Gastrocnemius medialis (tissue), 4 donors: Measurements from ENCODE around the gene CCDC57. TPM values are rescaled to one million over a fixed set of nuclear protein-coding genes. Genes with fewer than 3 reads are reported as not detected.
"Not testable (repeated sequence)": the region's sequence is repeated elsewhere in the genome, so short reads cannot be mapped to it uniquely, and the experiment has no call there.

Experiments used
- ATAC-seq, 2 donors: fragments of 150-250 bp; one replicate each; pipeline ENCODE4 v1.9.1; 2016
- DNase-seq, 2 donors: peaks; one replicate each; pipeline ENCODE4 v3.0.0-alpha.2; 2019
- H3K27ac ChIP-seq, 4 donors: fragments of 200-600 bp; sonication (generic); 1 replicate in 1 of 4; 2 replicates in 3 of 4; pipeline ENCODE4 v1.5.1; 2016 to 2018; ENCODE audit warnings: mild to moderate bottlenecking in 2 of 4, moderate library complexity in 1 of 4
- H3K27me3 ChIP-seq, 3 donors: fragments of 200-600 bp; sonication (generic) in 2 of 3; 1 replicate in 1 of 3; 2 replicates in 2 of 3; pipeline versions ENCODE4 v1.5.1 to v1.6.0; 2016 to 2019; ENCODE audit warnings: mild to moderate bottlenecking in 1 of 3, moderate library complexity in 1 of 3
- H3K36me3 ChIP-seq, 2 donors: fragments of 200-600 bp; sonication (generic) in 1 of 2; one replicate each; pipeline ENCODE4 v1.5.1; 2017 to 2018
- H3K4me1 ChIP-seq, 2 donors: fragments of 200-600 bp; sonication (generic) in 1 of 2; one replicate each; pipeline ENCODE4 v1.5.1; 2016 to 2017; ENCODE audit warnings: mild to moderate bottlenecking in 2 of 2
- H3K4me3 ChIP-seq, 4 donors: fragments of 200-600 bp; sonication (generic) in 3 of 4; 1 replicate in 1 of 4; 2 replicates in 3 of 4; pipeline ENCODE4 v1.5.1; 2016 to 2019; ENCODE audit warnings: mild to moderate bottlenecking in 2 of 4
- H3K9me3 ChIP-seq, 3 donors: fragments of 200-600 bp; sonication (generic) in 2 of 3; 1 replicate in 1 of 3; 2 replicates in 2 of 3; pipeline ENCODE4 v1.5.1; 2016 to 2019
- CTCF ChIP-seq, 5 experiments: fragments of 450-650 bp in 3 of 5; fragments of 200-600 bp in 2 of 5; sonication (generic) in 2 of 5; IDR thresholded peaks in 4 of 5; conservative IDR thresholded peaks in 1 of 5; 1 replicate in 4 of 5; 2 replicates in 1 of 5; pipeline ENCODE4 v1.5.1; 2016 to 2019; ENCODE audit warnings: antibody characterized with exemption in 5 of 5, mild to moderate bottlenecking in 3 of 5, moderate library complexity in 3 of 5
- POLR2A ChIP-seq, 2 donors: fragments of 450-650 bp; IDR thresholded peaks; one replicate each; pipeline ENCODE4 v1.6.1; 2017; ENCODE audit warnings: antibody characterized with exemption in 2 of 2, mild to moderate bottlenecking in 2 of 2, moderate library complexity in 2 of 2
- in situ Hi-C, 4 donors: fragments of 200-750 bp; cut with MboI; loops; one replicate each; pipeline versions ENCODE4 v1.15.0 to v1.8.0; 2017; ENCODE audit warnings: low sequenced_read_pairs in 4 of 4
- intact Hi-C: fragments of 100-400 bp; cut with DNase I; formaldehyde crosslinking; loops from one replicate; pipeline ENCODE4 v1.15.1; 2023; ENCODE audit warnings: low total_unique reads
- total RNA-seq, 4 donors: library from RNA; depleted of rRNA; stranded (reverse); fragments of >200 nt; gene quantifications; one replicate each; pipeline versions ENCODE4 v1.1.0 to v1.2.3, GENCODE V29; 2016

Gene CCDC57
- total RNA-seq, 4 donors from 2014 or later: 3.7 to 11.3 (median 5.1) TPM

- in situ Hi-C loops: no loop called here
- no peak overlapping the region for H3K4me3 ChIP-seq
- DNase-seq (no peak), ATAC-seq (no peak)
- no peak for TF ChIP-seq POLR2A (IDR thresholded peaks at IDR 0.05)
- TF ChIP-seq CTCF (IDR thresholded peaks at IDR 0.05 in 4 of 5, conservative IDR thresholded peaks at IDR 0.05 in 1 of 5): no peak
- H3K4me1 ChIP-seq: no peaks in the 10 kb centered on the region
- no peaks in the 10 kb centered on the region for H3K9me3 ChIP-seq
- H3K27ac ChIP-seq: no peak overlapping the region
- no peaks in the 10 kb centered on the region for H3K27me3 ChIP-seq
- peaks cover 0 to 36% of the 10 kb centered on the region in 2 donors for H3K36me3 ChIP-seq
- intact Hi-C loops: loop anchor here (10.0 kb wide), 1 partner anchor 1890 kb away; no protein-coding TSS in a partner anchor
Measured at GRCh38 chr17:82194765-82195164, 17.9 kb downstream of the CCDC57 start.

GRCh38 chr17:82193520-82194220 lies 19.0 kb downstream of the CCDC57 start:
- ATAC-seq (no peak), DNase-seq (no peak)
- Histone ChIP-seq H3K27me3 (no peaks in the 10 kb centered on the region), H3K27ac (no peak overlapping the region), H3K9me3 (no peaks in the 10 kb centered on the region), H3K4me3 (no peak overlapping the region), H3K4me1 (no peaks in the 10 kb centered on the region), H3K36me3 (peaks cover 0 to 36% of the 10 kb centered on the region in 2 donors)
- TF ChIP-seq POLR2A (IDR thresholded peaks at IDR 0.05): no peak
- TF ChIP-seq CTCF (IDR thresholded peaks at IDR 0.05 in 4 of 5, conservative IDR thresholded peaks at IDR 0.05 in 1 of 5): no peak
- in situ Hi-C loops (no loop called here), intact Hi-C loops (loop anchor here (10.0 kb wide), 1 partner anchor 1889 kb away; no protein-coding TSS in a partner anchor)

GRCh38 chr17:82193050-82193449 lies 19.6 kb downstream of the CCDC57 start:
- peaks cover 0 to 35% of the 10 kb centered on the region in 2 donors for H3K36me3 ChIP-seq
- H3K4me1 ChIP-seq, H3K9me3 ChIP-seq, H3K27ac ChIP-seq, in situ Hi-C loops, DNase-seq, ATAC-seq, H3K4me3 ChIP-seq, H3K27me3 ChIP-seq: not testable (repeated sequence)
- intact Hi-C loops: loop anchor here (10.0 kb wide), 1 partner anchor 1888 kb away; no protein-coding TSS in a partner anchor

GRCh38 chr17:82188001-82188961 lies 24.4 kb downstream of the CCDC57 start:
- Histone ChIP-seq H3K27me3 (no peaks in the 10 kb centered on the region), H3K27ac (no peak overlapping the region), H3K4me3 (no peak overlapping the region), H3K36me3 (peaks cover 0 to 13% of the 10 kb centered on the region in 2 donors), H3K9me3 (no peaks in the 10 kb centered on the region), H3K4me1 (no peaks in the 10 kb centered on the region)
- in situ Hi-C loops (no loop called here), intact Hi-C loops (no loop called here)
- ATAC-seq (no peak), DNase-seq (no peak)
- no peak for TF ChIP-seq CTCF (IDR thresholded peaks at IDR 0.05 in 4 of 5, conservative IDR thresholded peaks at IDR 0.05 in 1 of 5)
- no peak for TF ChIP-seq POLR2A (IDR thresholded peaks at IDR 0.05)

- ATAC-seq: no peak
- in situ Hi-C loops (no loop called here), intact Hi-C loops (no loop called here)
- Histone ChIP-seq H3K27me3 (no peaks in the 10 kb centered on the region), H3K9me3 (no peaks in the 10 kb centered on the region), H3K36me3 (peaks cover 0 to 16% of the 10 kb centered on the region in 2 donors), H3K4me3 (no peak overlapping the region), H3K4me1 (no peaks in the 10 kb centered on the region), H3K27ac (no peak overlapping the region)
- no peak for DNase-seq
- TF ChIP-seq CTCF (IDR thresholded peaks at IDR 0.05 in 4 of 5, conservative IDR thresholded peaks at IDR 0.05 in 1 of 5) (no peak), POLR2A (IDR thresholded peaks at IDR 0.05) (no peak)
Measured at GRCh38 chr17:82187500-82187899, 25.1 kb downstream of the CCDC57 start.
